ENCODE results near the gene TP53BP1.
A peak's percentile ranks its signal among the peaks of the same experiment; 100 is the strongest.
"Not testable (repeated sequence)": the region's sequence is repeated elsewhere in the genome, so short reads cannot be mapped to it uniquely, and the experiment has no call there.

The TP53BP1 gene, protein sequence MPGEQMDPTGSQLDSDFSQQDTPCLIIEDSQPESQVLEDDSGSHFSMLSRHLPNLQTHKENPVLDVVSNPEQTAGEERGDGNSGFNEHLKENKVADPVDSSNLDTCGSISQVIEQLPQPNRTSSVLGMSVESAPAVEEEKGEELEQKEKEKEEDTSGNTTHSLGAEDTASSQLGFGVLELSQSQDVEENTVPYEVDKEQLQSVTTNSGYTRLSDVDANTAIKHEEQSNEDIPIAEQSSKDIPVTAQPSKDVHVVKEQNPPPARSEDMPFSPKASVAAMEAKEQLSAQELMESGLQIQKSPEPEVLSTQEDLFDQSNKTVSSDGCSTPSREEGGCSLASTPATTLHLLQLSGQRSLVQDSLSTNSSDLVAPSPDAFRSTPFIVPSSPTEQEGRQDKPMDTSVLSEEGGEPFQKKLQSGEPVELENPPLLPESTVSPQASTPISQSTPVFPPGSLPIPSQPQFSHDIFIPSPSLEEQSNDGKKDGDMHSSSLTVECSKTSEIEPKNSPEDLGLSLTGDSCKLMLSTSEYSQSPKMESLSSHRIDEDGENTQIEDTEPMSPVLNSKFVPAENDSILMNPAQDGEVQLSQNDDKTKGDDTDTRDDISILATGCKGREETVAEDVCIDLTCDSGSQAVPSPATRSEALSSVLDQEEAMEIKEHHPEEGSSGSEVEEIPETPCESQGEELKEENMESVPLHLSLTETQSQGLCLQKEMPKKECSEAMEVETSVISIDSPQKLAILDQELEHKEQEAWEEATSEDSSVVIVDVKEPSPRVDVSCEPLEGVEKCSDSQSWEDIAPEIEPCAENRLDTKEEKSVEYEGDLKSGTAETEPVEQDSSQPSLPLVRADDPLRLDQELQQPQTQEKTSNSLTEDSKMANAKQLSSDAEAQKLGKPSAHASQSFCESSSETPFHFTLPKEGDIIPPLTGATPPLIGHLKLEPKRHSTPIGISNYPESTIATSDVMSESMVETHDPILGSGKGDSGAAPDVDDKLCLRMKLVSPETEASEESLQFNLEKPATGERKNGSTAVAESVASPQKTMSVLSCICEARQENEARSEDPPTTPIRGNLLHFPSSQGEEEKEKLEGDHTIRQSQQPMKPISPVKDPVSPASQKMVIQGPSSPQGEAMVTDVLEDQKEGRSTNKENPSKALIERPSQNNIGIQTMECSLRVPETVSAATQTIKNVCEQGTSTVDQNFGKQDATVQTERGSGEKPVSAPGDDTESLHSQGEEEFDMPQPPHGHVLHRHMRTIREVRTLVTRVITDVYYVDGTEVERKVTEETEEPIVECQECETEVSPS (N-terminal part only)

DNA sequence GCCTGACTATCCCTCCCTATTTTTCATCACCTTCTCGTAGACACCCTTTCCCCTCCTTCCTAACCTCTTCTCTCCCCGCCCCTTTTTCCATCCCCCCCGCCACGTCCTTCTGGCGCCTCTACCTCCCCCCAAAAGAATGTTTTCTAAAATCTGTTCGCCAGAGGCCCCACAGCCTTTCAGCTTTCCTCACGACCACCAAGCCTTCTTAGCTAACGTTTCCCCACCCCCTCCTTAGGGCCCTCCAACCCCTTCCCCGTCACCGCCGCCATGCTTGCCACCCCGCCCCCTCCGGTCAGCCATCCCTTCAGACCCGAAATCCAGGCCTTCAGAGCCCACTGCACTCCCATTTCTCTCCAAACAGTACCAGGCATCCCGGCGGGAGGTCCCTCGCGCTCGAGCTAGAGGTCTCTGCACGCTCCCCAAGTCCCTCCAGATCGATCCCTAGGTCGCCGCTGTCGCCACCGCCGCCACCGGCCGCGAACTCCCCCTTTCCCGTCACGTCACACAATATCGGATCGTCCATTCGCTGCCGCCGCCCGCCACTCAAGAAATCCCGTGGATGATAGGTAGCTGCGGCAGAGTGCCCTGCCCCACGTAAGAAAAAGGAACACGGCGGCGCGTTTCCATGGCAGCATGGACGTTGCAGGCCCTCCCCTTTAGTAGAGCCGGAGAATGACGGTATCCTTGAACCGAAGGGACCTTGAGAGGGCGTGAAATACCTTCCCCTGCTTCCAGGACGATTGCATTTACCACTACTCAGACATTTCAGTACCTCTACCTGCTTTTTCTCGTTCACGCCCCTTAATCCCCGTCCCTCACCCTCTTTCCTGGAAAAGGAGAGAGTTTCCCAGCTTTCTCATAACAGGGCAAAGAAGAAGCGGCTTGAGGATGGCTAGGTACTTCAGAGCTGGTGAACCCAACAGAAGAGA lies at the start of gene TP53BP1:
Gene TP53BP1 (minus strand): TSS at position 484 of the 929 bp plus-strand sequence. CDS start 113 bp downstream, at position 371.
- peak; percentile 91 to 96 for DNase-seq

DNA sequence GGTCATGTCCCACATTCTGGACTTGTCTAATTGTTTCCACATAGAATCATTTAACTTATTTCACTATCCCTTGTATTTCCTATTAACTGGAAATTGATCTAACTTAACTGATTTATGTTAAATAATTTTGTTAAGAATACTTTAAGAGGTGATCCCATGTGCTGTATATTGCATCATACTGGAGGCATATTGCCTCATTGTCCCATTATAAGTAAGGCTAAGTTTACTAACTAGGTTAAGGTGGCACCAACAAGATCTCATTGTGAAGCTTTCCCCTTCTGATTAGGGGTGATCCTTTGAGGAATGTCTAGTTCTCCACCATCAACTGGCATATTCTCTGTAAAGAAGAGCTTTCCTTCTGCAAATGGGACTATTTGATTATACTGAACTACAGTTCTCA lies 48.8 kb upstream of the TP53BP1 start:
- DNase-seq = peak in 1 of 2 donors; percentile 15

DNA sequence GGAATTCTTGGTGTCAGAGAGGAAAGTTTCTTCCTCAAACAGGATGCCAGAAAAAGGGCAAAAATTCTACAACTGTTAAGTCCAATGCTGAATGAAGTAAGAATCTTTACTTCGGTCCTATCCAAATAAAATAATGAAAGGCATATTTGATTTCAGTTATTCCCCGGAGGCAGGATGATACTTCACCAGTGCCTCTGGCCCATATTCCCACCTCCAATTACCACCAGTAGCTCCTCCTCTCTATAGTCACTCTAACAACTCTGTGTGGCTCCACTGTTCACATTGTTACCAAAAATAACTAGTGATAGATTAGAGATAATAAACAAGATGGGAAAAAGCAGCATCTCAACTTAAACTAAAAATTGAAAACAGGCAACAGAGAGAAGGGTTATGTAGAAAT lies 45.1 kb upstream of the TP53BP1 start:
- DNase-seq = no peak

DNA sequence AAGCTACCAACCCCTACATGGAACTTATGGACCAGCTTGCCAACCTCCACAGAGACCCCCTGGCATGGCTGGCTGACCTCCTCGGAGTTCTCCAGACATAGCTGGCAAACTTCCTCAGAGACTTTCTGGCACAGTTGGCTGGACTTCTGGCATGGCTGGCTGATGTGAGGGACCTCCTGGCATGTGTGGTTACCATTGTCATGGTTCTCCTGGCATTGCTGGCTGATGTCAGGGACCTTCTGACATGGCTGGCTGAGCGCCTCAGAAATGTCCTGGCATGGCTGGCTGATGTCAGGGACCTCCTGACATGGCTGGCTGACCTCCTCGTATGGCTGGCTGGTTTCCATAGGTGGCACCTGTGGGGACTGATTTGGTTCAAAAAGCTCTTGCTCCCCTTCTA lies 41.9 kb upstream of the TP53BP1 start:
- DNase-seq = no peak

DNA sequence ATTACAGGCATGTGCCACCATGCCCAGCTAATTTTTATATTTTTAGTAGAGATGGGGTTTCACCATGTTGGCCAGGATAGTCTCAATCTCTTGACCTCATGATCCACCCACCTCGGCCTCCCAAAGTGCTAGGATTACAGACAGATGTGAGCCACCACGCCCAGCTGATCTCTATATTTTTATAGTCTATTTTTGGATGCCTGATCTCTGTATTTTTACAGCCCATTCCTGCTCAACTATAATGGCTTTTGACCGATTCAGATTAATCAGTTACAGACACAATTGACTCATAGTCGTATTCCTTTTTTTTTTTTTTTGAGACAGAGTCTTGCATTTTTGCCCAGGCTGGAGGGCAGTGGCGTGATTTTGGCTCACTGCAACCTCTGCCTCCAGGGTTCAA lies 39.9 kb upstream of the TP53BP1 start:
- DNase-seq = not testable (repeated sequence)

DNA sequence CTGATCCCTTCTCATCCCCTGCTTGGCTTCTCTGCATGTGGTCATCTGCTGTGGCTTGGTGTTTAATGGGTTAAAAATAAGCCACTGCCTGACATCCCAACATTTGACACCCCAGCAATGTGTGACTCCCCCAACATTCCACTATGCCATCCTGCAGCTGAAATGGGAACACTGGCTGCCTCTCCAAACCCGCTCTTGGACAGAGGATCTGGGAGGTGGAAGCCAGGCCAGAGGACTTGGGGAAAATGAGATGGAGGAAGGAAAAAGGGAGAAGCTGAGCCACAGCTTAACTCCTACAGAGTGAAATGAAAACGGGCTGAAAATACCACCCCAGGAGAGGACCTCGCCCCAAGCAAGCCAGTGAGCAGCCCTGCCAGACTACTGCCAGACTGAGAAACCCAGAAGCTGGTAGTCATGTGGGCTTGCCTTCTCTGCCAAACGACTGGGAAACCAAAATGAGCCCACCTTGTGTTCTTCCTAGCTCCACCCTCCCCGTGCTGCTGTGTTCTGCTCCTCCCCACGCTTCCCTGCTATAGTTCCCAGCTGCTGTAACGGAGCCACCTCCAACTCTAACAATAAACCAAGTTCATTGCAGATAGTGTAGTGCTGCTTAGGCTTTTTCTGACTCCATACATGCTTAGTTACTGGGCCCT lies 38.2 kb upstream of the TP53BP1 start:
- no peak for DNase-seq

DNA sequence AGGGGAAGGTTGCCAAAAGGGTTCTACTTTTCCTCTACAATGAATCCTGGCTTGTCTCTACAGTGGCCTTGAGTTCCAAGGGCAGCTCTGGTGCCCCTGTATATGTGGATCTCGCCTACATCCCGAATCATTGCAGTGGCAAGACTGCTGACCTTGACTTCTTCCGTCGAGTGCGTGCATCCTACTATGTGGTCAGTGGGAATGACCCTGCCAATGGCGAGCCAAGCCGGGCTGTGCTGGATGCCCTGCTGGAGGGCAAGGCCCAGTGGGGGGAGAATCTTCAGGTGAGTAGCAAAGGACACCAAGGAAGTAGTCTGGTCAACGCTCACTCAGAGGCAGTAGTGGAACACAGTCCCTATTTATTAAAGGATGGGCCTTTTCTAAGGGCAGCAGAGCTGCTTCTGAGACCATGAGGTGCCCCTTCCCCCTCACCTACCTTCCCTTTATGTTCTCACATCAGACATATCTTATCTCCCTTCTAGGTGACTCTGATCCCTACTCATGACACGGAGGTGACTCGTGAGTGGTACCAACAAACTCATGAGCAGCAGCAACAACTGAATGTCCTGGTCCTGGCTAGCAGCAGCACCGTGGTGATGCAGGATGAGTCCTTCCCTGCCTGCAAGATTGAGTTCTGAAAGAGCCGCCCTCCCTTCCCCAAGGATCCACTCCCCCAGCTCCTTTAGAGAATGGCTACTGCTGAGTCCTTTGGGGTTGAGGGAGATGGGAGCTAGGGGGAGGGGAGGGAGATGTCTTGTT lies 36.8 kb upstream of the TP53BP1 start:
- no peak for DNase-seq

DNA sequence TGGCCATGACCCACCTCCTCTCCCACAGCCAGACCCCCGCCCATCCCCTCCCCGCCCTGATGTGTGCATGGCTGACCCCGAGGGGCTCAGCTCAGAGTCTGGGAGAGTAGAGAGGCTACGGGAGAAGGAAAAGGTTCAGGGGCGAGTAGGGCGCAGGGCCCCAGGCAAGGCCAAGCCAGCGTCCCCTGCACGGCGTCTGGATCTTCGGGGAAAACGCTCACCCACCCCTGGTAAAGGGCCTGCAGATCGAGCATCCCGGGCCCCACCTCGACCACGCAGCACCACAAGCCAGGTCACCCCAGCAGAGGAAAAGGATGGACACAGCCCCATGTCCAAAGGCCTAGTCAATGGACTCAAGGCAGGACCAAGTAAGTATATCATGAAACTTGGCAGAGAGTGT lies 36.2 kb upstream of the TP53BP1 start:
- DNase-seq = no peak

DNA sequence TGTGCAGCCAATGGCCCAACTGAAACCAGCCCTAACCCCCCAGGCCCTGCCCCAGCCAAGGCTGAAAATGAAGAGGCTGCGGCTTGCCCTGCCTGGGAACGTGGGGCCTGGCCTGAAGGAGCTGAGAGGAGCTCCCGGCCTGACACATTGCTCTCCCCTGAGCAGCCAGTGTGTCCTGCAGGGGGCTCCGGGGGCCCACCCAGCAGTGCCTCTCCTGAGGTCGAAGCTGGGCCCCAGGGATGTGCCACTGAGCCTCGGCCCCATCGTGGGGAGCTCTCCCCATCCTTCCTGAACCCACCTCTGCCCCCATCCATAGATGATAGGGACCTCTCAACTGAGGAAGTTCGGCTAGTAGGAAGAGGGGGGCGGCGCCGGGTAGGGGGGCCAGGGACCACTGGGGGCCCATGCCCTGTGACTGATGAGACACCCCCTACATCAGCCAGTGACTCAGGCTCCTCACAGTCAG lies 35.6 kb upstream of the TP53BP1 start:
- no peak for DNase-seq

DNA sequence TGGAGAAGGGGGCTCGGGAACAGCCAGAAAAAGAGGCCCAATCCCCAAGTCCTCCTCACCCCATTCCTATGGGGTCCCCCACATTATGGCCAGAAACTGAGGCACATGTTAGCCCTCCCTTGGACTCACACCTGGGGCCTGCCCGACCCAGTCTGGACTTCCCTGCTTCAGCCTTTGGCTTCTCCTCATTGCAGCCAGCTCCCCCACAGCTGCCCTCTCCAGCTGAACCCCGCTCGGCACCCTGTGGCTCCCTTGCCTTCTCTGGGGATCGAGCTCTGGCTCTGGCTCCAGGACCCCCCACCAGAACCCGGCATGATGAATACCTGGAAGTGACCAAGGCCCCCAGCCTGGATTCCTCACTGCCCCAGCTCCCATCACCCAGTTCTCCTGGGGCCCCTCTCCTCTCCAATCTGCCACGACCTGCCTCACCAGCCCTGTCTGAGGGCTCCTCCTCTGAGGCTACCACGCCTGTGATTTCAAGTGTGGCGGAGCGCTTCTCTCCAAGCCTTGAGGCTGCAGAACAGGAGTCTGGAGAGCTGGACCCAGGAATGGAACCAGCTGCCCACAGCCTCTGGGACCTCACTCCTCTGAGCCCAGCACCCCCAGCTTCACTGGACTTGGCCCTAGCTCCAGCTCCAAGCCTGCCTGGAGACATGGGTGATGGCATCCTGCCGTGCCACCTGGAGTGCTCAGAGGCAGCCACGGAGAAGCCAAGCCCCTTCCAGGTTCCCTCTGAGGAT lies 35.0 kb upstream of the TP53BP1 start:
- no peak for DNase-seq

DNA sequence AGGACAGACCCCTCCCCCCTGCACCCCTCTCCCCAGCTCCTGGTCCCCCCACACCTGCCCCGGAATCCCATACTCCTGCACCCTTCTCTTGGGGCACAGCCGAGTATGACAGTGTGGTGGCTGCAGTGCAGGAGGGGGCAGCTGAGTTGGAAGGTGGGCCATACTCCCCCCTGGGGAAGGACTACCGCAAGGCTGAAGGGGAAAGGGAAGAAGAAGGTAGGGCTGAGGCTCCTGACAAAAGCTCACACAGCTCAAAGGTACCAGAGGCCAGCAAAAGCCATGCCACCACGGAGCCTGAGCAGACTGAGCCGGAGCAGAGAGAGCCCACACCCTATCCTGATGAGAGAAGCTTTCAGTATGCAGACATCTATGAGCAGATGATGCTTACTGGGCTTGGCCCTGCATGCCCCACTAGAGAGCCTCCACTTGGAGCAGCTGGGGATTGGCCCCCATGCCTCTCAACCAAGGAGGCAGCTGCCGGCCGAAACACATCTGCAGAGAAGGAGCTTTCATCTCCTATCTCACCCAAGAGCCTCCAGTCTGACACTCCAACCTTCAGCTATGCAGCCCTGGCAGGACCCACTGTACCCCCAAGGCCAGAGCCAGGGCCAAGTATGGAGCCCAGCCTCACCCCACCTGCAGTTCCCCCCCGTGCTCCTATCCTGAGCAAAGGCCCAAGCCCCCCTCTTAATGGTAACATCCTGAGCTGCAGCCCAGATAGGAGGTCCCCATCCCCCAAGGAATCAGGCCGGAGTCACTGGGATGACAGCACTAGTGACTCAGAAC lies 34.3 kb upstream of the TP53BP1 start:
- no peak for DNase-seq

DNA sequence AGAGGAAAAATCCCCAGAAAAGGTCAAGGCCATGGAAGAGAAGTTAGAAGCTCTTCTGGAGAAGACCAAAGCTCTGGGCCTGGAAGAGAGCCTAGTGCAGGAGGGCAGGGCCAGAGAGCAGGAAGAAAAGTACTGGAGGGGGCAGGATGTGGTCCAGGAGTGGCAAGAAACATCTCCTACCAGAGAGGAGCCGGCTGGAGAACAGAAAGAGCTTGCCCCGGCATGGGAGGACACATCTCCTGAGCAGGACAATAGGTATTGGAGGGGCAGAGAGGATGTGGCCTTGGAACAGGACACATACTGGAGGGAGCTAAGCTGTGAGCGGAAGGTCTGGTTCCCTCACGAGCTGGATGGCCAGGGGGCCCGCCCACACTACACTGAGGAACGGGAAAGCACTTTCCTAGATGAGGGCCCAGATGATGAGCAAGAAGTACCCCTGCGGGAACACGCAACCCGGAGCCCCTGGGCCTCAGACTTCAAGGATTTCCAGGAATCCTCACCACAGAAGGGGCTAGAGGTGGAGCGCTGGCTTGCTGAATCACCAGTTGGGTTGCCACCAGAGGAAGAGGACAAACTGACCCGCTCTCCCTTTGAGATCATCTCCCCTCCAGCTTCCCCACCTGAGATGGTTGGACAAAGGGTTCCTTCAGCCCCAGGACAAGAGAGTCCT lies 33.4 kb upstream of the TP53BP1 start:
- DNase-seq = no peak

DNA sequence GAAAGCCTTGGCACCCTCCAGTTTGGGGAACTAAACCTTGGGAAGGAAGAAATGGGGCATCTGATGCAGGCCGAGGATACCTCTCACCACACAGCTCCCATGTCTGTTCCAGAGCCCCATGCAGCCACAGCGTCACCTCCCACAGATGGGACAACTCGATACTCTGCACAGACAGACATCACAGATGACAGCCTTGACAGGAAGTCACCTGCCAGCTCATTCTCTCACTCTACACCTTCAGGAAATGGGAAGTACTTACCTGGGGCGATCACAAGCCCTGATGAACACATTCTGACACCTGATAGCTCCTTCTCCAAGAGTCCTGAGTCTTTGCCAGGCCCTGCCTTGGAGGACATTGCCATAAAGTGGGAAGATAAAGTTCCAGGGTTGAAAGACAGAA lies 32.2 kb upstream of the TP53BP1 start:
- no peak for DNase-seq

DNA sequence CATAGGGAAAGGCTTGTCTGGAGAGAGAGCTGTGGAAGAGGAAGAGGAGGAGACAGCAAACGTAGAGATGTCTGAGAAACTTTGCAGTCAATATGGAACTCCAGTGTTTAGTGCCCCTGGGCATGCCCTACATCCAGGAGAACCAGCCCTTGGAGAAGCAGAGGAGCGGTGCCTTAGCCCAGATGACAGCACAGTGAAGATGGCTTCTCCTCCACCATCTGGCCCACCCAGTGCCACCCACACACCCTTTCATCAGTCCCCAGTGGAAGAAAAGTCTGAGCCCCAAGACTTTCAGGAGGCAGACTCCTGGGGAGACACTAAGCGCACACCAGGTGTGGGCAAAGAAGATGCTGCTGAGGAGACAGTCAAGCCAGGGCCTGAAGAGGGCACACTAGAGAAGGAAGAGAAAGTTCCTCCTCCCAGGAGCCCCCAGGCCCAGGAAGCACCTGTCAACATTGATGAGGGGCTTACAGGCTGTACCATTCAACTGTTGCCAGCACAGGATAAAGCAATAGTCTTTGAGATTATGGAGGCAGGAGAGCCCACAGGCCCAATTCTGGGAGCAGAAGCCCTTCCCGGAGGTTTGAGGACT lies 31.4 kb upstream of the TP53BP1 start:
- DNase-seq = no peak

DNA sequence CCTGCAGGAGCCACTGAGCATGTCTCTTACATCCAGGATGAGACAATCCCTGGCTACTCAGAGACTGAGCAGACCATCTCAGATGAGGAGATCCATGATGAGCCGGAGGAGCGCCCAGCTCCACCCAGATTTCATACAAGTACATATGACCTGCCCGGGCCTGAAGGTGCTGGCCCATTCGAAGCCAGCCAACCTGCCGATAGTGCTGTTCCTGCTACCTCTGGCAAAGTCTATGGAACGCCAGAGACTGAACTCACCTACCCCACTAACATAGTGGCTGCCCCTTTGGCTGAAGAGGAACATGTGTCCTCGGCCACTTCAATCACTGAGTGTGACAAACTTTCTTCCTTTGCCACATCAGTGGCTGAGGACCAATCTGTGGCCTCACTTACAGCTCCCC lies 30.7 kb upstream of the TP53BP1 start:
- no peak for DNase-seq

DNA sequence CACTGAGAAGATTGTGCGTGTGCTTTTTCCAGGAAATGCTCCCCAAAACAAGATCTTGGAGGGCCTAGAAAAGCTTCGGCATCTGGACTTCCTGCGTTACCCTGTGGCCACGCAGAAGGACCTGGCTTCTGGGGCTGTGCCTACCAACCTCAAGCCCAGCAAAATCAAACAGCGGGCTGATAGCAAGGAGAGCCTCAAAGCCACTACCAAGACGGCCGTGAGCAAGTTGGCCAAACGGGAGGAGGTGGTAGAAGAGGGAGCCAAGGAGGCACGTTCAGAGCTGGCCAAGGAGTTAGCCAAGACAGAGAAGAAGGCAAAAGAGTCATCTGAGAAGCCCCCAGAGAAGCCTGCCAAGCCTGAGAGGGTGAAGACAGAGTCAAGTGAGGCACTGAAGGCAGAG lies 29.3 kb upstream of the TP53BP1 start:
- no peak for DNase-seq

DNA sequence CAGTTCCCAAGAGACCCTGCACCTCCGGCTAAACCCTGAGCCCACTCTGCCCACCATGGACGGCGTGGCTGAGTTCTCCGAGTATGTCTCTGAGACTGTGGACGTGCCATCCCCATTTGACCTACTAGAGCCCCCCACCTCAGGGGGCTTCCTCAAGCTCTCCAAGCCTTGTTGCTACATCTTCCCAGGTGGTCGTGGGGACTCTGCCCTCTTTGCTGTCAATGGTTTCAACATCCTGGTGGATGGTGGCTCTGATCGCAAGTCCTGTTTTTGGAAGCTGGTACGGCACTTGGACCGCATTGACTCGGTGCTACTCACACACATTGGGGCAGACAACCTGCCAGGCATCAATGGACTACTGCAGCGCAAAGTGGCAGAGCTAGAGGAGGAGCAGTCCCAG lies 28.5 kb upstream of the TP53BP1 start:
- no peak for DNase-seq

DNA sequence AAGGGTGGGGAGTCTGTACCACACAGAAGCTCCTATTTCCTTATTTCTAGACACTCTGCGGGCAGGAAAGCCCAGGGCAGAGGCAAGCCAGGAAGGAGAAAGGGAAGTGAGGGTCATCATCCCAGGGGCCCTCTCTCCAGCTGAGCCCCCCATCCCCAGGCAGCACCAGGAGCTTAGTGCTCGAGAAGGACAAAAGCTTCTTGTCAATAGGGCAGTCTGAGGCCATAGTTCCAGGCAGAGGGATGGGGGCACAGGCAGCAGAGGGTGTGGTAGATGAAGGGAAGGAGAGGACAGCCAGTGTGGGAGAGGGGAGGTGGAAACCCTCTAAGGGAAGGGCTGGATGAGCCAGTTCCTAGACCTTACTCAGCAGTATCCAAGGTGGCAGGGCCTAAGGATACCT lies 27.2 kb upstream of the TP53BP1 start:
- DNase-seq = no peak
